Caco-2 (cell line): ENCODE results near the gene RNF208. TPM values are rescaled to one million over a fixed set of nuclear protein-coding genes. Genes with fewer than 3 reads are reported as not detected.
"Not testable (repeated sequence)": the region's sequence is repeated elsewhere in the genome, so short reads cannot be mapped to it uniquely, and the experiment has no call there.

Experiments used
- BruUV-seq: library from RNA; stranded (reverse); fragments of 400-500 nt; replicated peaks from 2 replicates; lab custom pipeline; 2021; lab: Mats Ljungman, UMichigan
- CTCF ChIA-PET: fragments of 300-600 bp; sonication (Branson Sonifier 250); formaldehyde crosslinking; loops from one replicate; lab custom pipeline; 2022; ENCODE audit warnings: antibody characterized with exemption; lab: Charles Lee
- POLR2A ChIA-PET: fragments of 300-600 bp; sonication (Branson Sonifier 250); formaldehyde crosslinking; loops from one replicate; lab custom pipeline; 2022; ENCODE audit warnings: antibody characterized with exemption; lab: Charles Lee
- DNase-seq, 2 experiments: peaks; one replicate each; pipeline versions ENCODE4 v3.0.0 to v3.0.0-alpha.2; 2020 to 2022
- H3K27me3 ChIP-seq: replicated peaks from 2 replicates; pipeline ENCODE4 v1.6.0; 2011; ENCODE audit warnings: low read length; ENCODE audit not compliant: control insufficient read depth, insufficient read depth
- H3K36me3 ChIP-seq: 2 replicates; pipeline ENCODE4 v1.5.1; 2011; ENCODE audit warnings: low read length; ENCODE audit not compliant: control insufficient read depth, insufficient read depth
- H3K4me1 ChIP-seq: fragments of 250-450 bp; sonication (Bioruptor Pico); 2 replicates; pipeline ENCODE4 v1.5.1; 2020; ENCODE audit warnings: mild to moderate bottlenecking
- H3K4me3 ChIP-seq: 2 replicates; pipeline ENCODE4 v1.5.1; 2011; ENCODE audit warnings: low read depth, mild to moderate bottlenecking, control low read depth, low read length
- H3K9me3 ChIP-seq: fragments of 250-450 bp; sonication (Bioruptor Pico); 2 replicates; pipeline ENCODE4 v1.5.1; 2020; ENCODE audit warnings: mild to moderate bottlenecking, moderate library complexity
- H3K27ac Mint-ChIP-seq: one replicate; pipeline ENCODE4 v1.8.0; 2022; ENCODE audit warnings: mixed read lengths; ENCODE audit not compliant: unreplicated experiment
- H3K27me3 Mint-ChIP-seq: one replicate; pipeline ENCODE4 v1.8.0; 2022; ENCODE audit warnings: mixed read lengths; ENCODE audit not compliant: insufficient read depth, unreplicated experiment
- H3K36me3 Mint-ChIP-seq: one replicate; pipeline ENCODE4 v1.8.0; 2022; ENCODE audit warnings: mild to moderate bottlenecking, mixed read lengths; ENCODE audit not compliant: insufficient read depth, unreplicated experiment
- H3K4me1 Mint-ChIP-seq: one replicate; pipeline ENCODE4 v1.8.0; 2022; ENCODE audit warnings: low read depth, mixed read lengths; ENCODE audit not compliant: unreplicated experiment
- H3K4me3 Mint-ChIP-seq: one replicate; pipeline ENCODE4 v1.8.0; 2022; ENCODE audit warnings: mild to moderate bottlenecking, moderate library complexity, mixed read lengths; ENCODE audit not compliant: unreplicated experiment
- H3K9me3 Mint-ChIP-seq: one replicate; pipeline ENCODE4 v1.8.0; 2022; ENCODE audit warnings: mixed read lengths; ENCODE audit not compliant: unreplicated experiment
- CTCF ChIP-seq, 2 experiments: fragments of 200-600 bp in 1 of 2; IDR thresholded peaks; 1 replicate in 1 of 2; 2 replicates in 1 of 2; pipeline versions ENCODE4 v1.5.1 to v1.8.0; 2011 to 2022; ENCODE audit warnings: antibody characterized with exemption in 1 of 2, control low read depth in 1 of 2, inconsistent platforms in 1 of 2, low read depth in 1 of 2, low read length in 1 of 2, mild to moderate bottlenecking in 1 of 2, moderate library complexity in 1 of 2; ENCODE audit not compliant: insufficient read depth in 1 of 2, severe bottlenecking in 1 of 2, unreplicated experiment in 1 of 2
- intact Hi-C: fragments of 100-400 bp; cut with micrococcal nuclease; formaldehyde crosslinking; loops from one replicate; pipeline ENCODE4 v1.10.0; 2022; ENCODE audit not compliant: unreplicated experiment
- total RNA-seq: library from RNA; stranded (reverse); gene quantifications from 2 replicates; pipeline ENCODE4 v1.2.3, GENCODE V29; 2022

The RNF208 gene
- total RNA-seq, 1 experiment from 2014 or later, result 6.5 TPM

GRCh38 chr9:137240318-137240840 is 18.3 kb upstream of the RNF208 start:
- H3K36me3 Mint-ChIP-seq, result peaks cover 58% of the 10 kb centered on the region
- DNase-seq, result no peak
- Histone ChIP-seq H3K4me1 (peaks cover 31% of the 10 kb centered on the region), H3K36me3 (peaks cover 2% of the 10 kb centered on the region; the same call in 1 of the 2 replicates), H3K27me3 (no peaks in the 10 kb centered on the region), H3K4me3 (peak overlapping the region; percentile 80), H3K9me3 (no peaks in the 10 kb centered on the region)
- peak overlapping the region; percentile 80 for H3K4me3 Mint-ChIP-seq
- H3K9me3 Mint-ChIP-seq, result no peaks in the 10 kb centered on the region
- peak overlapping the region; percentile 95 for H3K27ac Mint-ChIP-seq
- H3K27me3 Mint-ChIP-seq, result peaks cover 3% of the 10 kb centered on the region
- peak in 1 of 2 experiments; percentile 43 for TF ChIP-seq CTCF (IDR thresholded peaks at IDR 0.05; ENCODE audit: insufficient read depth in 1 of 2, low read depth in 1 of 2, low read length in 1 of 2, severe bottlenecking in 1 of 2, unreplicated experiment in 1 of 2)
- intact Hi-C loops, result loop anchor here (2.0 to 10.0 kb wide), 3 partner anchors 18 to 446 kb away; partner anchors contain the start of genes CCDC183, RNF208 and TMEM141
- ChIA-PET CTCF (interaction anchor here (0.8 to 2.7 kb wide), 11 partner anchors 11 to 293 kb away, joined by 3 to 13 read pairs (median 4); partner anchors contain the start of gene NRARP), POLR2A (interaction anchor here (0.5 to 2.4 kb wide), 31 partner anchors 9 to 1333 kb away, joined by 3 to 39 read pairs (median 4); partner anchors contain the start of genes CAMSAP1, ENTPD8, MAN1B1 and MRPL41)
- BruUV-seq, result TSS peak; percentile 61
- H3K4me1 Mint-ChIP-seq, result peaks cover 7% of the 10 kb centered on the region

- H3K4me3 Mint-ChIP-seq, result peak overlapping the region; percentile 80
- peaks cover 12% of the 10 kb centered on the region for H3K4me1 Mint-ChIP-seq
- BruUV-seq, H3K36me3 ChIP-seq, H3K9me3 Mint-ChIP-seq, H3K27me3 ChIP-seq, H3K27me3 Mint-ChIP-seq, DNase-seq, H3K9me3 ChIP-seq: not testable (repeated sequence)
- POLR2A ChIA-PET, result interaction anchor here (0.6 to 2.4 kb wide), 9 partner anchors 15 to 169 kb away, joined by 3 to 39 read pairs (median 9); partner anchors contain the start of genes NELFB, RNF208 and SAPCD2
- peak overlapping the region; percentile 74 for H3K27ac Mint-ChIP-seq
- Histone ChIP-seq H3K4me1 (peaks cover 32% of the 10 kb centered on the region), H3K4me3 (peak overlapping the region; percentile 80)
- CTCF ChIA-PET, result interaction anchor here (0.7 to 1.6 kb wide), 8 partner anchors 10 to 292 kb away, joined by 3 to 6 read pairs (median 3); no protein-coding TSS in a partner anchor
- intact Hi-C loops, result loop anchor here (2.0 to 10.0 kb wide), 4 partner anchors 17 to 445 kb away; partner anchors contain the start of genes CCDC183, RNF208, TMEM141 and TPRN
- H3K36me3 Mint-ChIP-seq, result peaks cover 56% of the 10 kb centered on the region
Measured at GRCh38 chr9:137239541-137240200, 17.6 kb upstream of the RNF208 start.

- ChIA-PET POLR2A (no interaction called here), CTCF (interaction anchor here (1.5 kb wide), 1 partner anchor 15 kb away, joined by 3 read pairs; no protein-coding TSS in a partner anchor)
- Mint-ChIP-seq H3K36me3 (peaks cover 47% of the 10 kb centered on the region), H3K4me1 (peaks cover 13% of the 10 kb centered on the region), H3K9me3 (no peaks in the 10 kb centered on the region), H3K27me3 (peaks cover 3% of the 10 kb centered on the region), H3K27ac (no peak overlapping the region), H3K4me3 (no peak overlapping the region)
- Histone ChIP-seq H3K36me3 (0 out of 2 replicates have a peak, but pooled peaks cover 2% of the 10 kb centered on the region), H3K27me3 (no peaks in the 10 kb centered on the region), H3K4me3 (no peak overlapping the region), H3K9me3 (no peaks in the 10 kb centered on the region), H3K4me1 (peaks cover 28% of the 10 kb centered on the region)
- intact Hi-C loops, result loop anchor here (5.0 kb wide), 1 partner anchor 36 kb away; the partner anchor contains the start of gene TPRN
- TF ChIP-seq CTCF (IDR thresholded peaks at IDR 0.05; ENCODE audit: insufficient read depth in 1 of 2, low read depth in 1 of 2, low read length in 1 of 2, severe bottlenecking in 1 of 2, unreplicated experiment in 1 of 2), result no peak
- no peak for DNase-seq
- no TSS peak for BruUV-seq
Measured at GRCh38 chr9:137237759-137238726, 16.0 kb upstream of the RNF208 start.
